Mammary epithelial cell (primary cell): ENCODE results near the gene MUC12.

Experiments
- CTCF ChIP-seq, 2 donors: IDR thresholded peaks in 1 of 2; conservative IDR thresholded peaks in 1 of 2; 2 replicates each; pipeline ENCODE4 v1.5.1; 2011 to 2012; ENCODE audit warnings: inconsistent platforms in 2 of 2, low read length in 2 of 2, mild to moderate bottlenecking in 2 of 2, control low read depth in 1 of 2, low read depth in 1 of 2; ENCODE audit not compliant: insufficient read depth in 1 of 2; ENCODE audit errors: extremely low read depth in 1 of 2
- EZH2 ChIP-seq: IDR thresholded peaks from 2 replicates; pipeline ENCODE4 v1.6.1; 2012; ENCODE audit warnings: low read length, inconsistent platforms, borderline replicate concordance

- TF ChIP-seq CTCF (conservative IDR thresholded peaks at IDR 0.05 in 1 of 2, IDR thresholded peaks at IDR 0.05 in 1 of 2; ENCODE audit: extremely low read depth in 1 of 2, insufficient read depth in 1 of 2, low read depth in 1 of 2, low read length in 2 of 2) = no peak
- no peak for TF ChIP-seq EZH2
Measured at GRCh38 chr7:100946766-100947365, 22.5 kb upstream of the MUC12 start.
